Nephron (organoid): ENCODE measurements around the gene ZBTB2.
A peak's percentile ranks its signal among the peaks of the same experiment; 100 is the strongest.
"Not testable (repeated sequence)": the region's sequence is repeated elsewhere in the genome, so short reads cannot be mapped to it uniquely, and the experiment has no call there.

ENCODE experiments used
- H3K27ac Mint-ChIP-seq, 3 experiments: 2 replicates each; pipeline ENCODE4 v1.8.0; 2020; ENCODE audit warnings: mixed read lengths in 3 of 3, mild to moderate bottlenecking in 2 of 3, moderate library complexity in 1 of 3
- H3K27me3 Mint-ChIP-seq: 2 replicates; pipeline ENCODE4 v1.8.0; 2021; ENCODE audit warnings: low read depth, mild to moderate bottlenecking, moderate library complexity, mixed read lengths
- H3K36me3 Mint-ChIP-seq: 2 replicates; pipeline ENCODE4 v1.8.0; 2020; ENCODE audit warnings: low read depth, mixed read lengths
- H3K4me1 Mint-ChIP-seq: 2 replicates; pipeline ENCODE4 v1.8.0; 2020; ENCODE audit warnings: mixed read lengths
- H3K4me3 Mint-ChIP-seq, 3 experiments: 2 replicates each; pipeline ENCODE4 v1.8.0; 2020; ENCODE audit warnings: mild to moderate bottlenecking in 3 of 3, mixed read lengths in 3 of 3, moderate library complexity in 2 of 3
- H3K9me3 Mint-ChIP-seq: 2 replicates; pipeline ENCODE4 v1.8.0; 2020; ENCODE audit warnings: mixed read lengths
- CTCF ChIP-seq, 3 experiments: fragments of 200-600 bp; sonication (generic); IDR thresholded peaks; one replicate each; pipeline ENCODE4 v1.5.0; 2021; ENCODE audit warnings: antibody characterized with exemption in 3 of 3; ENCODE audit not compliant: unreplicated experiment in 3 of 3

The ZBTB2 gene

GRCh38 chr6:151365233-151365632 is 26.1 kb downstream of the ZBTB2 start:
- H3K4me3 Mint-ChIP-seq = no peak overlapping the region

GRCh38 chr6:151359486-151359885 is 31.9 kb downstream of the ZBTB2 start:
- H3K4me1 Mint-ChIP-seq = no peaks in the 10 kb centered on the region
- no peaks in the 10 kb centered on the region for H3K9me3 Mint-ChIP-seq
- no peak overlapping the region for H3K27ac Mint-ChIP-seq
- no peak overlapping the region for H3K4me3 Mint-ChIP-seq
- peaks cover 36% of the 10 kb centered on the region for H3K36me3 Mint-ChIP-seq
- no peak for TF ChIP-seq CTCF (IDR thresholded peaks at IDR 0.05; ENCODE audit: unreplicated experiment in 3 of 3)
- no peaks in the 10 kb centered on the region for H3K27me3 Mint-ChIP-seq

More at GRCh38 chr6:151365233-151365632, 26.1 kb downstream of the ZBTB2 start:
- H3K9me3 Mint-ChIP-seq = no peaks in the 10 kb centered on the region
- H3K4me1 Mint-ChIP-seq = no peaks in the 10 kb centered on the region
- no peak overlapping the region for H3K27ac Mint-ChIP-seq
- H3K27me3 Mint-ChIP-seq = no peaks in the 10 kb centered on the region
- TF ChIP-seq CTCF (IDR thresholded peaks at IDR 0.05; ENCODE audit: unreplicated experiment in 3 of 3) = no peak
- H3K36me3 Mint-ChIP-seq = peaks cover 49% of the 10 kb centered on the region

DNA sequence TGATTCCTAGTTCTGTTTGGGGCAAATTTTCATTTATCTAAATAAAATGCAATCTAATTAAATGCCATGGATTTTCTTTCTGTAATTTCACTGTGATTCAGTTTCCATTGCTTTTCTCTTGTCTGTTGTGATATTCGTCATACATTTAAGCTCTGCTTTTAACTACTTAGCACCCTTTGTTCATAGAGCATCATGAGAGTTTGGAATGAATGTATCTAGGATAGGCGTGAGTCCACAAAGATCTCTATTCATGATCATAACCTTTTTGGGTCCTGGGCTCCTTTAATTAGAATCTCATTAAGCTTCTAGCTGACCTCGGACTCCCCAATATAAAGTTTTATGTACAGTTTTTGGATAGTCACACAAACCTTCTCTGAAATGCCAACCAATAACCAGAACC is 32.9 kb downstream of the ZBTB2 start:
- H3K4me3 Mint-ChIP-seq = no peak overlapping the region
- peaks cover 34% of the 10 kb centered on the region for H3K36me3 Mint-ChIP-seq
- H3K4me1 Mint-ChIP-seq = no peaks in the 10 kb centered on the region
- no peaks in the 10 kb centered on the region for H3K9me3 Mint-ChIP-seq
- H3K27ac Mint-ChIP-seq = no peak overlapping the region
- no peaks in the 10 kb centered on the region for H3K27me3 Mint-ChIP-seq
- TF ChIP-seq CTCF (IDR thresholded peaks at IDR 0.05; ENCODE audit: unreplicated experiment in 3 of 3) = no peak

DNA sequence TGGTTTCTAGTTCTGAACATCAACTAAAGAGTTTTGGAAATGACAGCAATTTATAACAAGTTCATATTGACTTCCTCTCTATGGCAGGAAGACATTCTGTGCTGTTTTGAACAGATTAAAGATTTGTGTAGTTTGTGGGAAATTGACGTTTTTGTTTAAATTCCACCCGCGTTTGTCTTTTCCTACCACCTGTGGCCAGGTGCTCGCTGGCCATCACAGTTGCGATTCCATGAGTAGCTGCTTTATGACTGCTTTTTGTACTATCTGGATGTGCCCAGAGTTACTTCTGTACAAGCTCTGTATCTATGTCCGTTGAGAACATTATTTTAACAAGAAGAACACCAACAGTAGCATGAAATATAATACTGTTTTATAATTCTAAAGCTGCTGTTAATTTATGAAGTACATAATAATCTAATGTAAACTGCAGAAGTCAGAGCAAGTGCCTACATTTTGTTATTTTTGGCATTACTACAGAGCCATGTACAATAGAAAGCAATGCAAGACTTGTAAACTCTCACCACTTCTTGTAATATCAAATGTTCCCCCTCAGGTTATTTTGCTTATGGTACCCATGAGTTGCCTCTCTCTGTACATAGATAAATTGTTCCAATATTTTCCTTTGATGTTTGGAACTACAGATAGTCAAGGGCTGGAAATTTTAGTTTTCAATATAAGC is 33.5 kb downstream of the ZBTB2 start:
- Mint-ChIP-seq H3K9me3 (no peaks in the 10 kb centered on the region), H3K36me3 (peaks cover 34% of the 10 kb centered on the region), H3K27me3 (no peaks in the 10 kb centered on the region), H3K4me1 (no peaks in the 10 kb centered on the region), H3K27ac (peak overlapping the region in 1 of 3 experiments; percentile 66), H3K4me3 (no peak overlapping the region)
- TF ChIP-seq CTCF (IDR thresholded peaks at IDR 0.05; ENCODE audit: unreplicated experiment in 3 of 3) = no peak

GRCh38 chr6:151356983-151357382 is 34.4 kb downstream of the ZBTB2 start:
- H3K4me1 Mint-ChIP-seq, H3K4me3 Mint-ChIP-seq, H3K9me3 Mint-ChIP-seq, H3K27me3 Mint-ChIP-seq, H3K27ac Mint-ChIP-seq: not testable (repeated sequence)
- peaks cover 29% of the 10 kb centered on the region for H3K36me3 Mint-ChIP-seq

DNA sequence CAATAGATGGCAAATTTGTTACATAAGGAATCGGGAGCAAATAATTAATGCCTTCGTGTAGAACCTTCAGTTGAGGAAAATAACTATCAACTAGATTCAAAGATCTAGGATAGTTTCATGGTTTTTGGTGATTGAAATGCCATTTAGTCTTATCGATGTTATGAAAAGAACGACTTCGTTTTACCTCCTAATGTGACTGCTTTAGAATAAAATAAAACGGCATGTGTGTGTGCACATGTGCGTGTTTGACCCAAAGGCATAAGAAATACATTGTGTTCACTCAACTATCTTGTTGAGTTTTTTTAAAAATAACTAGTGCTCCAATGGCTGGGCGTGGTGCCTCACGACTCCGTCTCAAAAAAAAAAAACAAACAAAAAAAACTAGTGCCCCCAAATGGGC is 37.6 kb downstream of the ZBTB2 start:
- H3K4me1 Mint-ChIP-seq = peaks cover 7% of the 10 kb centered on the region
- H3K27me3 Mint-ChIP-seq = no peaks in the 10 kb centered on the region
- H3K27ac Mint-ChIP-seq = no peak overlapping the region
- peaks cover 16% of the 10 kb centered on the region for H3K36me3 Mint-ChIP-seq
- H3K4me3 Mint-ChIP-seq = no peak overlapping the region
- no peaks in the 10 kb centered on the region for H3K9me3 Mint-ChIP-seq
- no peak for TF ChIP-seq CTCF (IDR thresholded peaks at IDR 0.05; ENCODE audit: unreplicated experiment in 3 of 3)
